Measurements from ENCODE around the gene TSPO. TPM values are rescaled to one million over a fixed set of nuclear protein-coding genes. Genes with fewer than 3 reads are reported as not detected.

The TSPO gene
- polyA plus RNA-seq, 1 of the 3 experiments (the other 2 are of a cell fraction) = 156 TPM

DNA sequence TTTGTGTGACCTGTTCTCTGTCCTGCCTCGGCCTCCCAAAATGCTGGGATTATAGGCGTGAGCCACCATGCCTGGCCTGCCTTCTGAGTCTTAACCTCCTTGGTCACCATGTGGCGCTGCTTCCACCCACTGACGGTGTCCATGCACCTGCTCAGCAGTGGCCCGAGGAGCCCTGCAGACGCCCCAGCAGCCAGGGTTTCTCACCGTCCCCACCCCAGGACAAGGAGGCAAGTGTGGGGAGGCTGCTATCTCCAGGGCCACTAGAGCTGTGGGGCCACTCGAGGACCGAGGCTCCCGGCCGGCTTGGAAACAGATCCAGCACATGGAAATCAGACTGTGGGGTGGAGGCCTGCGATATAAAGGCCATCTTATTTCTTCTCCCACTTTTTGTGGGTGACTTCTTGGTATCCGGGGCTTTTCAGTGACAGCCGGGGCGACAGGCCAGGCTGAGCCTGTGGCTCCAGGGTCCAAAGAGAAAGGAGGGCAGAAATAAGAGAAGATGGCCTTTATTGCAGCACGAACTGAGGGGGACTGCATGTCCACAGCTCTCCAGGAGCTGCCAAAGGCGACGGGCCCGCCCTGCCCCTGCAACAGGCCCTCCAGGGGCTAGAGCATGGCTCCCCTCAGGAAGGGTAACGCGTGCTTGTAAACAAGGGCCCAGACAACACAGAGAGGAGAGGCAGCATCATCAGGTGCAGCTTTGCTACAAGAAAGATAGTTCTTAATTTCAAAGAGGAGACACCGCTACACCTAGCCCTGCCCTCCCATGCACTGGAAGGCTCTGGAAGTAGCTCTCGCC is 15.0 kb downstream of the TSPO start:
- Histone ChIP-seq H4K20me1 (ENCODE audit: insufficient read depth) (no peaks in the 10 kb centered on the region), H3K4me1 (ENCODE audit: control insufficient read depth in 1 of 2, insufficient read depth in 2 of 2, low read depth in 1 of 2, low read length in 1 of 2) (no peaks in the 10 kb centered on the region; a peak in 1 of 4 replicates), H3K9me3 (no peaks in the 10 kb centered on the region), H3K27ac (ENCODE audit: low read depth in 2 of 2, low read length in 1 of 2) (no peak overlapping the region), H3F3A (replicated peaks; ENCODE audit: insufficient read depth) (no peaks in the 10 kb centered on the region), H3K79me2 (ENCODE audit: insufficient read depth) (no peaks in the 10 kb centered on the region), H3K4me2 (no peak overlapping the region), H3K9me2 (no peaks in the 10 kb centered on the region), H2AFZ (ENCODE audit: low read depth) (no peak overlapping the region), H3K36me3 (replicated peaks in 1 of 2; ENCODE audit: control insufficient read depth in 1 of 2, insufficient read depth in 2 of 2, low read length in 1 of 2) (no peaks in the 10 kb centered on the region), H3K4me3 (ENCODE audit: low read depth in 2 of 2, low read length in 1 of 2) (no peak overlapping the region), H3K27me3 (ENCODE audit: insufficient read depth) (no peaks in the 10 kb centered on the region), H3K9ac (no peak overlapping the region)
- CTCF ChIA-PET = no interaction called here
- WGBS (ENCODE audit: low lambda C conversion rate) = 78% methylated on average over 11 of the region's 23 CpGs
- no peak for TF ChIP-seq GATA2 (CRISPR knock-in tag; IDR thresholded peaks at IDR 0.05)
- TF ChIP-seq NRF1 (IDR thresholded peaks at IDR 0.05; ENCODE audit: low read depth, low read length) = no peak
- no peak for TF ChIP-seq TAF1 (IDR thresholded peaks at IDR 0.05; ENCODE audit: borderline replicate concordance, low read depth, low read length)
- TF ChIP-seq, protein P1, sequence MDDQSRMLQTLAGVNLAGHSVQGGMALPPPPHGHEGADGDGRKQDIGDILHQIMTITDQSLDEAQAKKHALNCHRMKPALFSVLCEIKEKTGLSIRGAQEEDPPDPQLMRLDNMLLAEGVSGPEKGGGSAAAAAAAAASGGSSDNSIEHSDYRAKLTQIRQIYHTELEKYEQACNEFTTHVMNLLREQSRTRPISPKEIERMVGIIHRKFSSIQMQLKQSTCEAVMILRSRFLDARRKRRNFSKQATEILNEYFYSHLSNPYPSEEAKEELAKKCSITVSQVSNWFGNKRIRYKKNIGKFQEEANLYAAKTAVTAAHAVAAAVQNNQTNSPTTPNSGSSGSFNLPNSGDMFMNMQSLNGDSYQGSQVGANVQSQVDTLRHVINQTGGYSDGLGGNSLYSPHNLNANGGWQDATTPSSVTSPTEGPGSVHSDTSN (IDR thresholded peaks at IDR 0.05) = no peak
- TF ChIP-seq, protein P2, sequence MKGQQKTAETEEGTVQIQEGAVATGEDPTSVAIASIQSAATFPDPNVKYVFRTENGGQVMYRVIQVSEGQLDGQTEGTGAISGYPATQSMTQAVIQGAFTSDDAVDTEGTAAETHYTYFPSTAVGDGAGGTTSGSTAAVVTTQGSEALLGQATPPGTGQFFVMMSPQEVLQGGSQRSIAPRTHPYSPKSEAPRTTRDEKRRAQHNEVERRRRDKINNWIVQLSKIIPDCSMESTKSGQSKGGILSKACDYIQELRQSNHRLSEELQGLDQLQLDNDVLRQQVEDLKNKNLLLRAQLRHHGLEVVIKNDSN (IDR thresholded peaks at IDR 0.05; ENCODE audit: borderline replicate concordance, low read depth) = no peak
- no peak for TF ChIP-seq CHD2 (IDR thresholded peaks at IDR 0.05; ENCODE audit: low read length, partially characterized antibody)
- no peak for TF ChIP-seq RFX5 (IDR thresholded peaks at IDR 0.05; ENCODE audit: low read length)
- no peak for TF ChIP-seq SIN3A (IDR thresholded peaks at IDR 0.05; ENCODE audit: borderline replicate concordance, low read depth, low read length)
- no peak for TF ChIP-seq RXRA (IDR thresholded peaks at IDR 0.05; ENCODE audit: borderline replicate concordance, low read depth)
- TF ChIP-seq GABPA (IDR thresholded peaks at IDR 0.05; ENCODE audit: low read depth) = no peak
- no peak for TF ChIP-seq EP300 (IDR thresholded peaks at IDR 0.05; ENCODE audit: borderline replicate concordance in 1 of 2, low read depth in 1 of 2, low read length in 1 of 2)
- no peak for TF ChIP-seq FOSL2 (IDR thresholded peaks at IDR 0.05; ENCODE audit: borderline replicate concordance, low read depth)
- TF ChIP-seq EZH2phosphoT487 (IDR thresholded peaks at IDR 0.05; ENCODE audit: borderline replicate concordance, low read depth) = no peak
- TF ChIP-seq SMC3 (IDR thresholded peaks at IDR 0.05; ENCODE audit: low read depth, low read length) = no peak
- TF ChIP-seq FOXJ3 (CRISPR knock-in tag; IDR thresholded peaks at IDR 0.05) = no peak
- TF ChIP-seq MEF2A (IDR thresholded peaks at IDR 0.05; ENCODE audit: borderline replicate concordance, low read depth) = no peak
- TF ChIP-seq MXI1 (IDR thresholded peaks at IDR 0.05; ENCODE audit: low read depth, low read length) = no peak
- TF ChIP-seq RAD21 (IDR thresholded peaks at IDR 0.05; ENCODE audit: low read length) = no peak
- no peak for TF ChIP-seq TEAD4 (IDR thresholded peaks at IDR 0.05; ENCODE audit: borderline replicate concordance, insufficient read depth)
- DNase-seq = no peak
- POLR2A ChIA-PET = interaction anchor here (1.7 kb wide), 1 partner anchor 14 kb away, joined by 3 read pairs; no protein-coding TSS in a partner anchor

All from SK-N-SH (cell line).